ENCODE results near the gene SOX10. TPM values are rescaled to one million over a fixed set of nuclear protein-coding genes. Genes with fewer than 3 reads are reported as not detected.

The SOX10 gene
- total RNA-seq, 1 experiment from 2014 or later: 2.7 TPM

- H3K4me1 Mint-ChIP-seq: peaks cover 27% of the 10 kb centered on the region
- ATAC-seq (peak; percentile 14; the same call in 1 of the 2 replicates), DNase-seq (ENCODE audit: low spot score) (no peak)
- H3K27me3 Mint-ChIP-seq (ENCODE audit: low read depth): no peaks in the 10 kb centered on the region
- H3K27ac Mint-ChIP-seq: no peak overlapping the region
- TF ChIP-seq FOXJ3 (CRISPR knock-in tag; IDR thresholded peaks at IDR 0.05; ENCODE audit: borderline replicate concordance): no peak
- TF ChIP-seq, protein P1, sequence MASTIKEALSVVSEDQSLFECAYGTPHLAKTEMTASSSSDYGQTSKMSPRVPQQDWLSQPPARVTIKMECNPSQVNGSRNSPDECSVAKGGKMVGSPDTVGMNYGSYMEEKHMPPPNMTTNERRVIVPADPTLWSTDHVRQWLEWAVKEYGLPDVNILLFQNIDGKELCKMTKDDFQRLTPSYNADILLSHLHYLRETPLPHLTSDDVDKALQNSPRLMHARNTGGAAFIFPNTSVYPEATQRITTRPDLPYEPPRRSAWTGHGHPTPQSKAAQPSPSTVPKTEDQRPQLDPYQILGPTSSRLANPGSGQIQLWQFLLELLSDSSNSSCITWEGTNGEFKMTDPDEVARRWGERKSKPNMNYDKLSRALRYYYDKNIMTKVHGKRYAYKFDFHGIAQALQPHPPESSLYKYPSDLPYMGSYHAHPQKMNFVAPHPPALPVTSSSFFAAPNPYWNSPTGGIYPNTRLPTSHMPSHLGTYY (CRISPR knock-in tag; IDR thresholded peaks at IDR 0.05): no peak
- TF ChIP-seq ZNF219 (CRISPR knock-in tag; IDR thresholded peaks at IDR 0.05; ENCODE audit: borderline replicate concordance): no peak
- no peak for TF ChIP-seq ZNF121 (CRISPR knock-in tag; IDR thresholded peaks at IDR 0.05)
- TF ChIP-seq, protein P2, sequence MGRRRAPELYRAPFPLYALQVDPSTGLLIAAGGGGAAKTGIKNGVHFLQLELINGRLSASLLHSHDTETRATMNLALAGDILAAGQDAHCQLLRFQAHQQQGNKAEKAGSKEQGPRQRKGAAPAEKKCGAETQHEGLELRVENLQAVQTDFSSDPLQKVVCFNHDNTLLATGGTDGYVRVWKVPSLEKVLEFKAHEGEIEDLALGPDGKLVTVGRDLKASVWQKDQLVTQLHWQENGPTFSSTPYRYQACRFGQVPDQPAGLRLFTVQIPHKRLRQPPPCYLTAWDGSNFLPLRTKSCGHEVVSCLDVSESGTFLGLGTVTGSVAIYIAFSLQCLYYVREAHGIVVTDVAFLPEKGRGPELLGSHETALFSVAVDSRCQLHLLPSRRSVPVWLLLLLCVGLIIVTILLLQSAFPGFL (CRISPR knock-in tag; IDR thresholded peaks at IDR 0.05; ENCODE audit: borderline replicate concordance): no peak
- TF ChIP-seq, protein P3, sequence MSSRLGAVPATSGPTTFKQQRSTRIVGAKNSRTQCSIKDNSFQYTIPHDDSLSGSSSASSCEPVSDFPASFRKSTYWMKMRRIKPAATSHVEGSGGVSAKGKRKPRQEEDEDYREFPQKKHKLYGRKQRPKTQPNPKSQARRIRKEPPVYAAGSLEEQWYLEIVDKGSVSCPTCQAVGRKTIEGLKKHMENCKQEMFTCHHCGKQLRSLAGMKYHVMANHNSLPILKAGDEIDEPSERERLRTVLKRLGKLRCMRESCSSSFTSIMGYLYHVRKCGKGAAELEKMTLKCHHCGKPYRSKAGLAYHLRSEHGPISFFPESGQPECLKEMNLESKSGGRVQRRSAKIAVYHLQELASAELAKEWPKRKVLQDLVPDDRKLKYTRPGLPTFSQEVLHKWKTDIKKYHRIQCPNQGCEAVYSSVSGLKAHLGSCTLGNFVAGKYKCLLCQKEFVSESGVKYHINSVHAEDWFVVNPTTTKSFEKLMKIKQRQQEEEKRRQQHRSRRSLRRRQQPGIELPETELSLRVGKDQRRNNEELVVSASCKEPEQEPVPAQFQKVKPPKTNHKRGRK (CRISPR knock-in tag; IDR thresholded peaks at IDR 0.05; ENCODE audit: borderline replicate concordance): no peak
- TF ChIP-seq, protein P4, sequence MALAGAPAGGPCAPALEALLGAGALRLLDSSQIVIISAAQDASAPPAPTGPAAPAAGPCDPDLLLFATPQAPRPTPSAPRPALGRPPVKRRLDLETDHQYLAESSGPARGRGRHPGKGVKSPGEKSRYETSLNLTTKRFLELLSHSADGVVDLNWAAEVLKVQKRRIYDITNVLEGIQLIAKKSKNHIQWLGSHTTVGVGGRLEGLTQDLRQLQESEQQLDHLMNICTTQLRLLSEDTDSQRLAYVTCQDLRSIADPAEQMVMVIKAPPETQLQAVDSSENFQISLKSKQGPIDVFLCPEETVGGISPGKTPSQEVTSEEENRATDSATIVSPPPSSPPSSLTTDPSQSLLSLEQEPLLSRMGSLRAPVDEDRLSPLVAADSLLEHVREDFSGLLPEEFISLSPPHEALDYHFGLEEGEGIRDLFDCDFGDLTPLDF (CRISPR knock-in tag; IDR thresholded peaks at IDR 0.05): no peak
- no peak for TF ChIP-seq ZNF232 (CRISPR knock-in tag; IDR thresholded peaks at IDR 0.05)
- TF ChIP-seq, protein P5, sequence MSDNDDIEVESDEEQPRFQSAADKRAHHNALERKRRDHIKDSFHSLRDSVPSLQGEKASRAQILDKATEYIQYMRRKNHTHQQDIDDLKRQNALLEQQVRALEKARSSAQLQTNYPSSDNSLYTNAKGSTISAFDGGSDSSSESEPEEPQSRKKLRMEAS (CRISPR knock-in tag; IDR thresholded peaks at IDR 0.05): no peak
- no peak for TF ChIP-seq ATF6 (CRISPR knock-in tag; IDR thresholded peaks at IDR 0.05)
- TF ChIP-seq KAT7 (CRISPR knock-in tag; IDR thresholded peaks at IDR 0.05; ENCODE audit: borderline replicate concordance): no peak
- no peak for TF ChIP-seq ZNF263 (CRISPR knock-in tag; IDR thresholded peaks at IDR 0.05; ENCODE audit: low read depth)
- no peak for TF ChIP-seq ZNF416 (CRISPR knock-in tag; IDR thresholded peaks at IDR 0.05)
- no peak for TF ChIP-seq FOXP1 (CRISPR knock-in tag; IDR thresholded peaks at IDR 0.05; ENCODE audit: borderline replicate concordance)
- no peak for TF ChIP-seq OVOL2 (CRISPR knock-in tag; IDR thresholded peaks at IDR 0.05; ENCODE audit: borderline replicate concordance)
- no peak for TF ChIP-seq SMAD3 (CRISPR knock-in tag; IDR thresholded peaks at IDR 0.05; ENCODE audit: borderline replicate concordance)
- no peak for TF ChIP-seq ETV6 (CRISPR knock-in tag; IDR thresholded peaks at IDR 0.05)
- no peak for TF ChIP-seq MYBL2 (CRISPR knock-in tag; IDR thresholded peaks at IDR 0.05)
- H3K36me3 Mint-ChIP-seq: no peaks in the 10 kb centered on the region
- CTCF ChIA-PET: interaction anchor here (0.6 to 5.4 kb wide), 6 partner anchors 14 to 140 kb away, joined by 3 to 36 read pairs (median 4); no protein-coding TSS in a partner anchor
- no peaks in the 10 kb centered on the region for H3K9me3 Mint-ChIP-seq
- no peak overlapping the region for H3K4me3 Mint-ChIP-seq
- POLR2A ChIA-PET: no interaction called here
These were observed 12.3 kb upstream of the SOX10 start for GRCh38 chr22:37996515-37997246.

Data from WTC11 (cell line).